ENCODE results near the gene SRD5A3.

SRD5A3 gene

DNA sequence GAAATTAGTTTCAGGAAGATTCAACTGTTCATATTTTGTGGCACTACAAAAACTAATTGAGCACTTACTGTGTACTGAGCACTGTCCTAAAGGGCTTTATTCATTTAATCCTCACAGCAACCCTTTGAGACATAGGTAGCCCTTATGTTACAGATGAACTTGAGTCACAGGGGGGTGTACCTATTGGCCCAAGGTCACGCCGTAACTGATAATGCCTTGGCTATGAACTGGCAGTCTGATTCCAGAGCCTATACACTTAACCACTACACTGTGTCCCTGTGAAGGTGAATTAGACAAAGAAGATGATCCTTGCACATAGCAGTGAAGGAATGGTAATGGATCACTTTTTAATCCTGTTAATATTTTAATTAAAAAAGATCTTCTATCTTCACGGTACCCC, 61.7 kb downstream of the SRD5A3 start:
- no peak for DNase-seq (ENCODE audit: low read depth in 2 of 2)

DNA sequence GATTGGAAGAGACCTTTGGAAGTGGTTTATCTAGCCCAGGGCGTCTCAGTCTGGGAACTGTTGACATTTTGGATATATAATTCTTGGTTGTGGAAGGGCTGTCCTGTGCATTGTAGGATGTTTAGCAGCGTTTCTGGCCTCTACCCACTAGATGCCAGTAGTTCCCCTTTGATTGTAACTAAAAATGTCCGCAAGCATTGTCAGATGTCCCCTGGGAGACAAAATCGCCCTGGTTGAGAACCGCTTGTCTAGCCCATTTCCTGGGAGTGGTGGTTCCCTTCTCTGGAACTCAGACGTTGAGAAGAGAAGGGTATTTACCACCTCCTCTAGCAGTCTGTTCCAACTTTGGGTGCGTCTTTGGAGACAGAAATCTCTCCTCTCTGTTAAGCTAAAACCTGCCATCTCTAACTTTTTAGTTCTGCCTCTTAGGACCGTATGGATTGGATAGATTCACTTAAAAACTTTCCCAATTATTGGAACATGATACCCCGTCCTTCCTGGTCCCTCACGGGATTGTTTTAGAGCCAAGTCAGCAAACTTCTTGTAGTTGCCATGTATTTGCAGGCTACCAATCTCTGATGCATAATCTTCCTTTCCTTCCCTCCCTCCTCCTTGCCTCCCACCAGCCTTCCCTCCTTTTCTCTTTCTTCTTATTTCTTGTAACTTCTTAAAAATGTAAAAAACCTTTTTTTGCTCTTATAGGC, 63.6 kb downstream of the SRD5A3 start:
- no peak for DNase-seq (ENCODE audit: low read depth in 2 of 2)

DNA sequence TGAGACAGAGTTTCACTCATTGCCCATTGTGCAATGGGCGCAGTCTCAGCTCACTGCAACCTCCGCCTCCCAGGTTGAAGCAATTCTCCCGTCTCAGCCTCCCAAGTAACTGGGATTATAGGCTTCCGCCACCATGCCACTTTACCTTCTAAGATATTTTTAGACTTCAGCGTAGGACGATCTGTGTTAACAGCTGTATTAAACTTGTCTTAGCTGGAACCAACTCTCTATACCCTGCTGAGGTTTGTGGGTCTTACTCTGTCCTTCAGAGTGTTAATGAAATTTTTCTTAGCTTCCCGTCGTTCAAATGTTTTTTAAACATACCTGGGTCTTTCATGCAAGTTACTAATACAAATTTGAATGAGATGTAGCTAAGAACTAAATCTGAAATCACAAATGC, 64.4 kb downstream of the SRD5A3 start:
- no peak for DNase-seq (ENCODE audit: low read depth in 2 of 2)

DNA sequence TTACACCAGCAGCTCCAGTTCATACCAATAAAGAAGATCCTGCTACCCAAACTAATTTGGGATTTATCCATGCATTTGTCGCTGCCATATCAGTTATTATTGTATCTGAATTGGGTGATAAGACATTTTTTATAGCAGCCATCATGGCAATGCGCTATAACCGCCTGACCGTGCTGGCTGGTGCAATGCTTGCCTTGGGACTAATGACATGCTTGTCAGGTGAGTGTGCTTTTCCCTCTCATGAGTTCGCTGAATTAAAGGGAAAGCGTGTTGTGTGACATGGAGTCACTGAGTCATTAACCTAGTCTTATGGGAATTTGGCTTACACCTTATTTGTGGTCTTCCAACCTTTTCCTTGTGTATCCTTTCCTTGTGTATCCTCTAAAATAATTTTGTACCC, 65.6 kb downstream of the SRD5A3 start:
- no peak for DNase-seq (ENCODE audit: low read depth in 2 of 2)

DNA sequence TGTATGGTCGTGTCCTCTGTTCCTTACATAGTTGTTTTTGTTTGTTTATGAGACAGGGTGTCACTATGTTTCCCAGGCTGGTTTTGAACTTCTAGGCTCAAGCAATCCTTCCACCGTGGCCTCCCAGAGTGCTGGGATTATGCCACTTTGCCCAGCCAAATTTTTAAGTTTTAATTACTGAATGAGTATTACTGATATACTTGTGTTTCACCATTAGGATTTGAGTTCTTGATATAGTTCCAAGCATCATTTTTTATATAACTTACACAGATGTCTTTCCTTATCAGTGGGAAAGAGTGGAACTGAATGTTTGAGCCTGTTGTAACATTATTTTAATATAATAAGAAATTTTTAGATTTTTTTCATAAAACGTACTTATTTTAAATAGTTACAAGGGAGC, 70.1 kb downstream of the SRD5A3 start:
- DNase-seq (ENCODE audit: low read depth in 2 of 2) = no peak

Measured in stimulated activated CD4-positive, alpha-beta T cell treated with anti-CD3 and anti-CD28 coated beads, Interleukin-4, amount 100 ng/mL, for 48 hours (primary cell).